Calu3 (cell line): ENCODE data around the gene MACROD2. TPM values are rescaled to one million over a fixed set of nuclear protein-coding genes. Genes with fewer than 3 reads are reported as not detected.

Source experiments
- BruUV-seq: library from RNA; stranded (reverse); fragments of 400-500 nt; replicated peaks from 2 replicates; lab custom pipeline; 2021; lab: Mats Ljungman, UMichigan
- CTCF ChIA-PET: fragments of 300-600 bp; sonication (Branson Sonifier 250); formaldehyde crosslinking; loops from one replicate; lab custom pipeline; 2022; ENCODE audit warnings: antibody characterized with exemption; lab: Charles Lee
- DNase-seq: peaks from one replicate; pipeline ENCODE4 v3.0.0; 2022
- H3K27ac Mint-ChIP-seq: one replicate; pipeline ENCODE4 v1.8.0; 2022; ENCODE audit warnings: mixed read lengths; ENCODE audit not compliant: unreplicated experiment
- H3K27me3 Mint-ChIP-seq: one replicate; pipeline ENCODE4 v1.8.0; 2022; ENCODE audit warnings: mixed read lengths; ENCODE audit not compliant: unreplicated experiment
- H3K36me3 Mint-ChIP-seq: one replicate; pipeline ENCODE4 v1.8.0; 2022; ENCODE audit warnings: mild to moderate bottlenecking, moderate library complexity, mixed read lengths; ENCODE audit not compliant: insufficient read depth, unreplicated experiment
- H3K4me1 Mint-ChIP-seq: one replicate; pipeline ENCODE4 v1.8.0; 2022; ENCODE audit warnings: mild to moderate bottlenecking, low read depth, mixed read lengths; ENCODE audit not compliant: unreplicated experiment
- H3K4me3 Mint-ChIP-seq: one replicate; pipeline ENCODE4 v1.8.0; 2022; ENCODE audit warnings: mild to moderate bottlenecking, low read depth, moderate library complexity, mixed read lengths; ENCODE audit not compliant: unreplicated experiment
- H3K9me3 Mint-ChIP-seq: one replicate; pipeline ENCODE4 v1.8.0; 2022; ENCODE audit warnings: low read depth, mixed read lengths; ENCODE audit not compliant: unreplicated experiment
- intact Hi-C: fragments of 100-400 bp; cut with micrococcal nuclease; formaldehyde crosslinking; loops from one replicate; pipeline ENCODE4 v1.10.0; 2022; ENCODE audit not compliant: unreplicated experiment
- total RNA-seq: library from RNA; stranded (reverse); gene quantifications from 2 replicates; pipeline ENCODE4 v1.2.3, GENCODE V29; 2022
- TF ChIP-seq, protein P1 (sequence below): fragments of 200-600 bp; IDR thresholded peaks from one replicate; pipeline ENCODE4 v1.8.0; 2022; ENCODE audit warnings: antibody characterized with exemption; ENCODE audit not compliant: unreplicated experiment

MACROD2 gene
- total RNA-seq, 1 experiment from 2014 or later, result 29.4 TPM

DNA sequence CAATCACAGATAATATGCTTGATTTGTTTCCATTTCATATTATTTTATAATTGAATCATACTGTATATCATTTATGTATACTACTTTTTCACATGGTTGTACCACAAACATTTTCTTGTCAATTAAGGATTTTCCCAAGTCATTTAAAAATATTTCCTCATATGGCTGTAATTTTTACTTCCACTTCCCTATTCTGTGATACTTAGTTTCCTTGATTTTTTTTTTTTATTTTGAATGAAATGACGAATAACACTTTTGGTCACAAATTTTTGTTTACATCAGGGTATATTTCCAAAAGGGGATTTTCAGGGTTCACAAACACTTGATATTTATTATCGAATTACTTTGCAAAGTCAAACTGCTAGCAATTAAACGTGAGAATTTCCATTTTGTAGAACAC, 2062.3 kb downstream of the MACROD2 start:
- intact Hi-C loops, result no loop called here
- TF ChIP-seq, protein P1, sequence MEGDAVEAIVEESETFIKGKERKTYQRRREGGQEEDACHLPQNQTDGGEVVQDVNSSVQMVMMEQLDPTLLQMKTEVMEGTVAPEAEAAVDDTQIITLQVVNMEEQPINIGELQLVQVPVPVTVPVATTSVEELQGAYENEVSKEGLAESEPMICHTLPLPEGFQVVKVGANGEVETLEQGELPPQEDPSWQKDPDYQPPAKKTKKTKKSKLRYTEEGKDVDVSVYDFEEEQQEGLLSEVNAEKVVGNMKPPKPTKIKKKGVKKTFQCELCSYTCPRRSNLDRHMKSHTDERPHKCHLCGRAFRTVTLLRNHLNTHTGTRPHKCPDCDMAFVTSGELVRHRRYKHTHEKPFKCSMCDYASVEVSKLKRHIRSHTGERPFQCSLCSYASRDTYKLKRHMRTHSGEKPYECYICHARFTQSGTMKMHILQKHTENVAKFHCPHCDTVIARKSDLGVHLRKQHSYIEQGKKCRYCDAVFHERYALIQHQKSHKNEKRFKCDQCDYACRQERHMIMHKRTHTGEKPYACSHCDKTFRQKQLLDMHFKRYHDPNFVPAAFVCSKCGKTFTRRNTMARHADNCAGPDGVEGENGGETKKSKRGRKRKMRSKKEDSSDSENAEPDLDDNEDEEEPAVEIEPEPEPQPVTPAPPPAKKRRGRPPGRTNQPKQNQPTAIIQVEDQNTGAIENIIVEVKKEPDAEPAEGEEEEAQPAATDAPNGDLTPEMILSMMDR, result no peak
- H3K27ac Mint-ChIP-seq, result no peak overlapping the region

DNA sequence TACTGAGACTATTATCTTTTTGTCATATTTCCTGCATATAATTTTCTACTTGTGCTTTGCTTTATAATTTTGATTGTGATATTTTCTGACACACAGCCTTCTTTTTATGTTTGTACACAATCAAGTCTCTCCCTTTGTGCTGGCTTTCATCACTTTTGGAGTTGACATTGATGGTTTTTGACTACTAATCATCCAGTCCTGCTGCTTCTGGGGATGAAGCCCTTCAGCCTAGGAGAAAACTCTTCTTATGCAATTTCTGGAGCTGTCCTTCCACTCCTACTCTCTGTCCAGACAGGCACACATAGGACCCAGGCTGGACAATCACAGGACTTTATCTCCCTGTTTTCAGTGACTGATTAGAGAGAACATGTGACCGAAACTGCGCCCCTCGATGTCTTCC, 2063.0 kb downstream of the MACROD2 start:
- Mint-ChIP-seq H3K4me1 (no peaks in the 10 kb centered on the region), H3K4me3 (no peak overlapping the region), H3K9me3 (no peaks in the 10 kb centered on the region), H3K27ac (no peak overlapping the region), H3K27me3 (no peaks in the 10 kb centered on the region), H3K36me3 (no peaks in the 10 kb centered on the region)
- no TSS peak for BruUV-seq
- TF ChIP-seq, protein P1, result no peak
- DNase-seq, result no peak
- CTCF ChIA-PET, result no interaction called here
- intact Hi-C loops, result no loop called here

More for the DNA sequence above, 2062.3 kb downstream of the MACROD2 start:
- Mint-ChIP-seq H3K36me3 (no peaks in the 10 kb centered on the region), H3K4me3 (no peak overlapping the region), H3K4me1 (no peaks in the 10 kb centered on the region), H3K9me3 (no peaks in the 10 kb centered on the region), H3K27me3 (no peaks in the 10 kb centered on the region)
- CTCF ChIA-PET, result no interaction called here
- no peak for DNase-seq
- no TSS peak for BruUV-seq

DNA sequence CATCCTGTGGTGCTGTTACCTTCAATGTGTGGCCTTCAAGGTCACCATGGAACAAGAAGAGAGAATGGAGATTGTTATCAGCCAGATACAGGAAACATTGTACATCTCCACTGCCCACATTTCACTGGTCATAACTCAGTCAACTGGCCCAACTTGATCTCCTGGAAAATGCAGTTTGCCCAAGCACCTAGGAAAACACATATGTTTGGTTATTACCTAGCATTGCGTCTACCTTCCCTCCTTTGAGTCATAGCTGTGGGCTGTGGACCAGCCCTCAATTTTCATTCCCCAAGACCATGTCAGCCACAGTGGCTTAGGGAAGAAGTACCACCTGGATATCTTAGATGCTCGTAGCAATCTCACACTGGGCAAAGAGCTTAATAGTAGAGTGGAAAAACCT, 2064.5 kb downstream of the MACROD2 start:
- Mint-ChIP-seq H3K4me1 (no peaks in the 10 kb centered on the region), H3K9me3 (no peaks in the 10 kb centered on the region), H3K36me3 (no peaks in the 10 kb centered on the region), H3K4me3 (no peak overlapping the region), H3K27me3 (no peaks in the 10 kb centered on the region), H3K27ac (no peak overlapping the region)
- TF ChIP-seq, protein P1, result no peak
- no peak for DNase-seq
- CTCF ChIA-PET, result no interaction called here
- no TSS peak for BruUV-seq
- intact Hi-C loops, result no loop called here

DNA sequence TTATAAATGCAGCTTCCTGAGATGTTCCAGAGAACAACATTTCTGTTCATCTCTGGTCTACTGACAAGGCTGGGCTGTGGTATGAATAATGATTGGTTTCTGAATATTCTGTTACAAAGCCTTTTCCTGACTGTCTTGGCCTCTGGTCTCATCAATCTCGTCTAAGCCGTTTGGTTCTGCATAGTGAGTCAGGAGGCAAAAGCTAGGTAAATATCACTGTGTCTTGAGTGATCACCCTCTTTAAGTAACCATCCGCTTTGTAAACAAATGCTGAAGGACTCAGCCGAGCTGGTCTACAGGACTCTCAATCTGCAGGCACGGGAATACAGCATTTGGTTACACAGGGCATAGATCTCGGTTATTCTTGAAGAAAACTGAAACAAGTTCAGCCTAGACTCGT, 2066.0 kb downstream of the MACROD2 start:
- no peak for DNase-seq
- no peaks in the 10 kb centered on the region for H3K4me1 Mint-ChIP-seq
- H3K27me3 Mint-ChIP-seq, result no peaks in the 10 kb centered on the region
- H3K27ac Mint-ChIP-seq, result no peak overlapping the region
- CTCF ChIA-PET, result interaction anchor here (1.2 kb wide), 1 partner anchor 19 kb away, joined by 4 read pairs; no protein-coding TSS in a partner anchor
- TF ChIP-seq, protein P1, result no peak
- no peak overlapping the region for H3K4me3 Mint-ChIP-seq
- no peaks in the 10 kb centered on the region for H3K36me3 Mint-ChIP-seq
- no TSS peak for BruUV-seq
- no peaks in the 10 kb centered on the region for H3K9me3 Mint-ChIP-seq
- intact Hi-C loops, result no loop called here
